Measurements from ENCODE around the gene ELP1.

GRCh38 chr9:108876425-108876824 lies 57.5 kb downstream of the ELP1 start:
- TF ChIP-seq POLR2A (IDR thresholded peaks at IDR 0.05): no peak
- no peak for TF ChIP-seq CTCF (IDR thresholded peaks at IDR 0.05)
